ENCODE measurements around the gene HELZ2.

Gene HELZ2

GRCh38 chr20:63556873-63557478 lies 17.1 kb downstream of the HELZ2 start:
- Histone ChIP-seq H3K4me3 (ENCODE audit: low read length) (no peak overlapping the region), H3K27me3 (ENCODE audit: control insufficient read depth, insufficient read depth, low read length) (no peaks in the 10 kb centered on the region), H3K9me3 (ENCODE audit: control insufficient read depth, insufficient read depth, low read length) (no peaks in the 10 kb centered on the region), H3K36me3 (ENCODE audit: control insufficient read depth, insufficient read depth, low read length) (peaks cover 3% of the 10 kb centered on the region; the same call in 1 of the 2 replicates), H3K27ac (ENCODE audit: low read length) (no peak overlapping the region), H3K4me1 (ENCODE audit: control insufficient read depth, insufficient read depth, low read length) (peaks cover 8% of the 10 kb centered on the region)
- no CpG with 5 or more reads among the region's 23 CpGs for WGBS (ENCODE audit: insufficient coverage, insufficient read length)
- DNase-seq (ENCODE audit: low read depth, low spot score): no peak

- WGBS (ENCODE audit: insufficient coverage, insufficient read length): no CpG with 5 or more reads among the region's 45 CpGs
- no peaks in the 10 kb centered on the region for H3K9me3 ChIP-seq (ENCODE audit: control insufficient read depth, insufficient read depth, low read length)
- DNase-seq (ENCODE audit: low read depth, low spot score): no peak
- H3K4me1 ChIP-seq (ENCODE audit: control insufficient read depth, insufficient read depth, low read length): peaks cover 9% of the 10 kb centered on the region
- no peaks in the 10 kb centered on the region for H3K27me3 ChIP-seq (ENCODE audit: control insufficient read depth, insufficient read depth, low read length)
- no peak overlapping the region for H3K4me3 ChIP-seq (ENCODE audit: low read length)
- peaks cover 3% of the 10 kb centered on the region; the same call in 1 of the 2 replicates for H3K36me3 ChIP-seq (ENCODE audit: control insufficient read depth, insufficient read depth, low read length)
- no peak overlapping the region for H3K27ac ChIP-seq (ENCODE audit: low read length)
These were observed 18.2 kb downstream of the HELZ2 start for GRCh38 chr20:63555661-63556381.

GRCh38 chr20:63554361-63555278 lies 19.4 kb downstream of the HELZ2 start:
- no CpG with 5 or more reads among the region's 38 CpGs for WGBS (ENCODE audit: insufficient coverage, insufficient read length)
- H3K9me3 ChIP-seq (ENCODE audit: control insufficient read depth, insufficient read depth, low read length): no peaks in the 10 kb centered on the region
- peaks cover 9% of the 10 kb centered on the region for H3K4me1 ChIP-seq (ENCODE audit: control insufficient read depth, insufficient read depth, low read length)
- no peaks in the 10 kb centered on the region for H3K36me3 ChIP-seq (ENCODE audit: control insufficient read depth, insufficient read depth, low read length)
- H3K27me3 ChIP-seq (ENCODE audit: control insufficient read depth, insufficient read depth, low read length): no peaks in the 10 kb centered on the region
- H3K4me3 ChIP-seq (ENCODE audit: low read length): peak overlapping the region; percentile 82; the same call in 1 of the 2 replicates
- H3K27ac ChIP-seq (ENCODE audit: low read length): no peak overlapping the region
- no peak for DNase-seq (ENCODE audit: low read depth, low spot score)

GRCh38 chr20:63553933-63554290 lies 20.1 kb downstream of the HELZ2 start, which contains the start of gene FNDC11:
FNDC11 (plus strand) TSS chr20:63554159; CDS start chr20:63555664, 1,505 bp downstream.
- Histone ChIP-seq H3K4me1 (ENCODE audit: control insufficient read depth, insufficient read depth, low read length) (peaks cover 9% of the 10 kb centered on the region), H3K27ac (ENCODE audit: low read length) (no peak within 1 kb of the TSS), H3K9me3 (ENCODE audit: control insufficient read depth, insufficient read depth, low read length) (no peaks in the 10 kb centered on the region), H3K36me3 (ENCODE audit: control insufficient read depth, insufficient read depth, low read length) (no peaks in the 10 kb centered on the region), H3K4me3 (ENCODE audit: low read length) (peak within 1 kb of the TSS; percentile 82), H3K27me3 (ENCODE audit: control insufficient read depth, insufficient read depth, low read length) (no peaks in the 10 kb centered on the region)
- DNase-seq (ENCODE audit: low read depth, low spot score): no peak
- WGBS (ENCODE audit: insufficient coverage, insufficient read length): no CpG with 5 or more reads among the region's 34 CpGs

GRCh38 chr20:63553251-63553932 lies 20.6 kb downstream of the HELZ2 start:
- no peaks in the 10 kb centered on the region for H3K9me3 ChIP-seq (ENCODE audit: control insufficient read depth, insufficient read depth, low read length)
- peak; percentile 73 for DNase-seq (ENCODE audit: low read depth, low spot score)
- H3K36me3 ChIP-seq (ENCODE audit: control insufficient read depth, insufficient read depth, low read length): no peaks in the 10 kb centered on the region
- no peaks in the 10 kb centered on the region for H3K27me3 ChIP-seq (ENCODE audit: control insufficient read depth, insufficient read depth, low read length)
- peak overlapping the region; percentile 82 for H3K4me3 ChIP-seq (ENCODE audit: low read length)
- peaks cover 12% of the 10 kb centered on the region for H3K4me1 ChIP-seq (ENCODE audit: control insufficient read depth, insufficient read depth, low read length)
- no peak overlapping the region for H3K27ac ChIP-seq (ENCODE audit: low read length)
- no CpG with 5 or more reads among the region's 37 CpGs for WGBS (ENCODE audit: insufficient coverage, insufficient read length)

- Histone ChIP-seq H3K27me3 (ENCODE audit: control insufficient read depth, insufficient read depth, low read length) (no peaks in the 10 kb centered on the region), H3K9me3 (ENCODE audit: control insufficient read depth, insufficient read depth, low read length) (no peaks in the 10 kb centered on the region)
These were observed 21.4 kb downstream of the HELZ2 start for GRCh38 chr20:63552481-63553249.

GRCh38 chr20:63551068-63551467 lies 23.0 kb downstream of the HELZ2 start:
- Histone ChIP-seq H3K4me3 (ENCODE audit: low read length) (no peak overlapping the region), H3K4me1 (ENCODE audit: control insufficient read depth, insufficient read depth, low read length) (peaks cover 14% of the 10 kb centered on the region), H3K9me3 (ENCODE audit: control insufficient read depth, insufficient read depth, low read length) (no peaks in the 10 kb centered on the region), H3K36me3 (ENCODE audit: control insufficient read depth, insufficient read depth, low read length) (no peaks in the 10 kb centered on the region; the same call in 1 of the 2 replicates), H3K27ac (ENCODE audit: low read length) (no peak overlapping the region), H3K27me3 (ENCODE audit: control insufficient read depth, insufficient read depth, low read length) (no peaks in the 10 kb centered on the region)
- WGBS (ENCODE audit: insufficient coverage, insufficient read length): no CpG with 5 or more reads among the region's 9 CpGs
- DNase-seq (ENCODE audit: low read depth, low spot score): no peak

More at GRCh38 chr20:63552481-63553249, 21.4 kb downstream of the HELZ2 start:
- Histone ChIP-seq H3K36me3 (ENCODE audit: control insufficient read depth, insufficient read depth, low read length) (no peaks in the 10 kb centered on the region), H3K27ac (ENCODE audit: low read length) (no peak overlapping the region), H3K4me1 (ENCODE audit: control insufficient read depth, insufficient read depth, low read length) (peaks cover 14% of the 10 kb centered on the region), H3K4me3 (ENCODE audit: low read length) (0 out of 2 replicates have a peak overlapping the region, but pooled peaks have one; percentile 7)
- no peak for DNase-seq (ENCODE audit: low read depth, low spot score)
- no CpG with 5 or more reads among the region's 15 CpGs for WGBS (ENCODE audit: insufficient coverage, insufficient read length)

GRCh38 chr20:63549679-63550282 lies 24.3 kb downstream of the HELZ2 start:
- DNase-seq (ENCODE audit: low read depth, low spot score): no peak
- Histone ChIP-seq H3K27ac (ENCODE audit: low read length) (no peak overlapping the region), H3K4me3 (ENCODE audit: low read length) (no peak overlapping the region), H3K4me1 (ENCODE audit: control insufficient read depth, insufficient read depth, low read length) (peaks cover 14% of the 10 kb centered on the region), H3K9me3 (ENCODE audit: control insufficient read depth, insufficient read depth, low read length) (no peaks in the 10 kb centered on the region), H3K27me3 (ENCODE audit: control insufficient read depth, insufficient read depth, low read length) (no peaks in the 10 kb centered on the region), H3K36me3 (ENCODE audit: control insufficient read depth, insufficient read depth, low read length) (no peaks in the 10 kb centered on the region; the same call in 1 of the 2 replicates)
- WGBS (ENCODE audit: insufficient coverage, insufficient read length): no CpG with 5 or more reads among the region's 18 CpGs

- Histone ChIP-seq H3K9me3 (ENCODE audit: control insufficient read depth, insufficient read depth, low read length) (no peaks in the 10 kb centered on the region), H3K27ac (ENCODE audit: low read length) (no peak overlapping the region), H3K4me1 (ENCODE audit: control insufficient read depth, insufficient read depth, low read length) (peaks cover 10% of the 10 kb centered on the region), H3K36me3 (ENCODE audit: control insufficient read depth, insufficient read depth, low read length) (no peaks in the 10 kb centered on the region; the same call in 1 of the 2 replicates), H3K27me3 (ENCODE audit: control insufficient read depth, insufficient read depth, low read length) (no peaks in the 10 kb centered on the region), H3K4me3 (ENCODE audit: low read length) (no peak overlapping the region)
- WGBS (ENCODE audit: insufficient coverage, insufficient read length): no CpG with 5 or more reads among the region's 25 CpGs
- DNase-seq (ENCODE audit: low read depth, low spot score): no peak
These were observed 25.0 kb downstream of the HELZ2 start for GRCh38 chr20:63549019-63549418.
